ENCODE data around the gene PDSS1.
A peak's percentile ranks its signal among the peaks of the same experiment; 100 is the strongest.
"Not testable (repeated sequence)": the region's sequence is repeated elsewhere in the genome, so short reads cannot be mapped to it uniquely, and the experiment has no call there.

GRCh38 chr10:26684667-26685264 lies 12.7 kb upstream of the PDSS1 start:
- TF ChIP-seq CTCF (IDR thresholded peaks at IDR 0.05) = peak; percentile 62
- not testable (repeated sequence) for TF ChIP-seq POLR2AphosphoS5 (IDR thresholded peaks at IDR 0.05; ENCODE audit: low read depth, low read length); REST (IDR thresholded peaks at IDR 0.05; ENCODE audit: low read depth, low read length); PBX3 (IDR thresholded peaks at IDR 0.05); NFIC (IDR thresholded peaks at IDR 0.05; ENCODE audit: borderline replicate concordance)

Data from SK-N-SH (cell line).